Astrocyte (in vitro differentiated cells and primary cell): ENCODE measurements around the gene CCDC88B. TPM values are rescaled to one million over a fixed set of nuclear protein-coding genes. Genes with fewer than 3 reads are reported as not detected.

Source experiments
- DNase-seq: peaks from one replicate; pipeline ENCODE4 v3.0.0-alpha.2; 2010; ENCODE audit warnings: low read depth
- FAIRE-seq: peaks from 2 replicates; lab custom pipeline; 2011; peaks lifted over from hg19 to GRCh38; lab: Jason Lieb, UNC
- H2AFZ ChIP-seq: 2 replicates; pipeline ENCODE4 v1.6.0; 2012; ENCODE audit warnings: low read depth, low read length, inconsistent platforms
- H3K27ac ChIP-seq: 2 replicates; pipeline ENCODE4 v1.5.1; 2011; ENCODE audit warnings: low read depth, low read length, inconsistent platforms
- H3K27me3 ChIP-seq: 2 replicates; pipeline ENCODE4 v1.6.0; 2011; ENCODE audit warnings: low read length, inconsistent platforms; ENCODE audit not compliant: insufficient read depth
- H3K36me3 ChIP-seq: 2 replicates; pipeline ENCODE4 v1.5.1; 2011; ENCODE audit warnings: low read length, inconsistent platforms; ENCODE audit not compliant: insufficient read depth
- H3K4me1 ChIP-seq: 2 replicates; pipeline ENCODE4 v1.5.1; 2011; ENCODE audit warnings: low read length, inconsistent platforms; ENCODE audit not compliant: insufficient read depth
- H3K4me2 ChIP-seq: 2 replicates; pipeline ENCODE4 v1.6.0; 2012; ENCODE audit warnings: low read length, inconsistent platforms
- H3K4me3 ChIP-seq: 2 replicates; pipeline ENCODE4 v1.5.1; 2011; ENCODE audit warnings: low read depth, mild to moderate bottlenecking, low read length, inconsistent platforms; ENCODE audit not compliant: insufficient read depth
- H3K79me2 ChIP-seq: 2 replicates; pipeline ENCODE4 v1.6.0; 2012; ENCODE audit warnings: mild to moderate bottlenecking, low read length, inconsistent platforms; ENCODE audit not compliant: insufficient read depth
- H3K9ac ChIP-seq: 2 replicates; pipeline ENCODE4 v1.6.0; 2012; ENCODE audit warnings: mild to moderate bottlenecking, low read length, inconsistent platforms
- H3K9me3 ChIP-seq: 2 replicates; pipeline ENCODE4 v1.5.1; 2012; ENCODE audit warnings: low read depth, mild to moderate bottlenecking, low read length, inconsistent platforms; ENCODE audit not compliant: insufficient read depth
- H4K20me1 ChIP-seq: 2 replicates; pipeline ENCODE4 v1.6.0; 2012; ENCODE audit warnings: low read length, inconsistent platforms; ENCODE audit not compliant: insufficient read depth
- H3K27ac Mint-ChIP-seq: one replicate; pipeline ENCODE4 v1.8.0; 2021; ENCODE audit warnings: mild to moderate bottlenecking, mixed read lengths; ENCODE audit not compliant: unreplicated experiment
- H3K27me3 Mint-ChIP-seq: one replicate; pipeline ENCODE4 v1.8.0; 2021; ENCODE audit warnings: low read depth, mixed read lengths; ENCODE audit not compliant: unreplicated experiment
- H3K36me3 Mint-ChIP-seq: one replicate; pipeline ENCODE4 v1.8.0; 2021; ENCODE audit warnings: low read depth, mixed read lengths; ENCODE audit not compliant: unreplicated experiment
- H3K4me1 Mint-ChIP-seq: one replicate; pipeline ENCODE4 v1.8.0; 2021; ENCODE audit warnings: low read depth, mixed read lengths; ENCODE audit not compliant: unreplicated experiment
- H3K4me3 Mint-ChIP-seq: one replicate; pipeline ENCODE4 v1.8.0; 2021; ENCODE audit warnings: mild to moderate bottlenecking, moderate library complexity, mixed read lengths; ENCODE audit not compliant: unreplicated experiment
- H3K9me3 Mint-ChIP-seq: one replicate; pipeline ENCODE4 v1.8.0; 2021; ENCODE audit warnings: mild to moderate bottlenecking, mixed read lengths; ENCODE audit not compliant: unreplicated experiment
- EZH2 ChIP-seq: IDR thresholded peaks from 2 replicates; pipeline ENCODE4 v1.6.1; 2012; ENCODE audit warnings: mild to moderate bottlenecking, low read length, inconsistent platforms; ENCODE audit not compliant: insufficient read depth
- total RNA-seq: library from RNA; stranded (reverse); gene quantifications from 2 replicates; pipeline ENCODE4 v1.2.1, GENCODE V29; 2021
- TF ChIP-seq, protein P1 (sequence below): IDR thresholded peaks from 2 replicates; pipeline ENCODE4 v1.5.1; 2011; ENCODE audit warnings: low read depth, mild to moderate bottlenecking, inconsistent platforms, low read length, moderate library complexity; ENCODE audit not compliant: insufficient read depth

The CCDC88B gene
- total RNA-seq, 1 donor from 2014 or later: 1.2 TPM

DNA sequence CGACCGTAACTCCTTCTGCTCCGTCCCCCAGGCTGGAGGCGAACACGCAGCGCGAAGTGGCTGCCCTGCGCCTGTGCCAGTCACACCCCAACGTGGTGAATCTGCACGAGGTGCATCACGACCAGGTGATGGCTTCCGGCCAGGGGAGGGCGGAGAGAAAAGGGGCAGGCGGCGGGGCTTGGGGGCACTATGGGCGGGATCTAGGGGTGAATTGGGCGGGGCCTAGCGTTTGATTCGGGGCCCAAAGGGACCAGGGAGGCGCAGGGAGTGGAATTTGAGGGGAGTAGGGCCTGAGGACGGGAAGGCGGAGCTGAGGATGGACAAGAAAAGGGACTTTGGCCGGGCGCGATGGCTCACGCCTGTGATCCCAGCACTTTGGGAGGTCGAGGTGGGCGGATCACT, 28.7 kb downstream of the CCDC88B start:
- FAIRE-seq: no peak
- Histone ChIP-seq H2AFZ (no peak overlapping the region), H4K20me1 (peaks cover 9% of the 10 kb centered on the region), H3K27me3 (no peaks in the 10 kb centered on the region), H3K4me2 (no peak overlapping the region), H3K9me3 (no peaks in the 10 kb centered on the region), H3K9ac (no peak overlapping the region), H3K4me1 (no peaks in the 10 kb centered on the region), H3K4me3 (no peak overlapping the region), H3K79me2 (no peaks in the 10 kb centered on the region), H3K27ac (no peak overlapping the region), H3K36me3 (peaks cover 13% of the 10 kb centered on the region)
- TF ChIP-seq, protein P1, sequence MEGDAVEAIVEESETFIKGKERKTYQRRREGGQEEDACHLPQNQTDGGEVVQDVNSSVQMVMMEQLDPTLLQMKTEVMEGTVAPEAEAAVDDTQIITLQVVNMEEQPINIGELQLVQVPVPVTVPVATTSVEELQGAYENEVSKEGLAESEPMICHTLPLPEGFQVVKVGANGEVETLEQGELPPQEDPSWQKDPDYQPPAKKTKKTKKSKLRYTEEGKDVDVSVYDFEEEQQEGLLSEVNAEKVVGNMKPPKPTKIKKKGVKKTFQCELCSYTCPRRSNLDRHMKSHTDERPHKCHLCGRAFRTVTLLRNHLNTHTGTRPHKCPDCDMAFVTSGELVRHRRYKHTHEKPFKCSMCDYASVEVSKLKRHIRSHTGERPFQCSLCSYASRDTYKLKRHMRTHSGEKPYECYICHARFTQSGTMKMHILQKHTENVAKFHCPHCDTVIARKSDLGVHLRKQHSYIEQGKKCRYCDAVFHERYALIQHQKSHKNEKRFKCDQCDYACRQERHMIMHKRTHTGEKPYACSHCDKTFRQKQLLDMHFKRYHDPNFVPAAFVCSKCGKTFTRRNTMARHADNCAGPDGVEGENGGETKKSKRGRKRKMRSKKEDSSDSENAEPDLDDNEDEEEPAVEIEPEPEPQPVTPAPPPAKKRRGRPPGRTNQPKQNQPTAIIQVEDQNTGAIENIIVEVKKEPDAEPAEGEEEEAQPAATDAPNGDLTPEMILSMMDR: no peak
- no peak for TF ChIP-seq EZH2
- Mint-ChIP-seq H3K4me1 (no peaks in the 10 kb centered on the region), H3K27ac (no peak overlapping the region), H3K36me3 (peaks cover 17% of the 10 kb centered on the region), H3K27me3 (no peaks in the 10 kb centered on the region), H3K9me3 (no peaks in the 10 kb centered on the region), H3K4me3 (no peak overlapping the region)
- no peak for DNase-seq

DNA sequence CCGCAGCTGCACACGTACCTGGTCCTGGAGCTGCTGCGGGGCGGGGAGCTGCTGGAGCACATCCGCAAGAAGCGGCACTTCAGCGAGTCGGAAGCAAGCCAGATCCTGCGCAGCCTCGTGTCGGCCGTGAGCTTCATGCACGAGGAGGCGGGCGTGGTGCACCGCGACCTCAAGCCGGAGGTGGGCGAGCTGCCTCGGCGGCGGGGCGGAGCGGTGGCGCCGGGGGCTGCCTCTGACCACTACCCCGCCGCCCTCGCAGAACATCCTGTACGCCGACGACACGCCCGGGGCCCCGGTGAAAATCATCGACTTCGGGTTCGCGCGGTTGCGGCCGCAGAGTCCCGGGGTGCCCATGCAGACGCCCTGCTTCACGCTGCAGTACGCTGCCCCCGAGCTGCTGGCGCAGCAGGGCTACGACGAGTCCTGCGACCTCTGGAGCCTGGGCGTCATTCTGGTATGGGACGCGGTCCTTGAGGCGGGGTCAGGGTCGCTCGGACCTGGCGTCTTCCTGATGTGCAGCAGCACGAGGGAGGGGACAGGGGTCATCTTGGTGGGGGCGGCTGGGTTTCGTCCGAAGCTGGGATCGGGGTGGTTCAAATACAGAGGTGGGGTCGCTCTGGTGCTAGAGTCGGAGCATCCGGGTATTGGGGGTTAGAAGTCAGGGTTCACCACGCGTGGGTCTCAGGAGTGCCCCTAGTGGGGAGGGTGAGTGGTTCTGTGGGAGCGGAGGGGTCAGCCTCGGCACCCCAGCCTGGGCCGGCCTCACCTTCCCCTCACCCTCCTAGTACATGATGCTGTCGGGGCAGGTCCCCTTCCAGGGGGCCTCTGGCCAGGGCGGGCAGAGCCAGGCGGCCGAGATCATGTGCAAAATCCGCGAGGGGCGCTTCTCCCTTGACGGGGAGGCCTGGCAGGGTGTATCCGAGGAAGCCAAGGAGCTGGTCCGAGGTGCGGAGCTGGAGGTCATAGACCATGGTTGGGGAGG, 29.7 kb downstream of the CCDC88B start:
- Mint-ChIP-seq H3K27ac (no peak overlapping the region), H3K9me3 (no peaks in the 10 kb centered on the region), H3K4me1 (no peaks in the 10 kb centered on the region), H3K4me3 (no peak overlapping the region), H3K36me3 (peaks cover 19% of the 10 kb centered on the region), H3K27me3 (peaks cover 3% of the 10 kb centered on the region)
- no peak overlapping the region for H3K4me3 ChIP-seq
- no peak for TF ChIP-seq EZH2
- TF ChIP-seq, protein P1: no peak
- H4K20me1 ChIP-seq: peaks cover 9% of the 10 kb centered on the region
- no peaks in the 10 kb centered on the region for H3K9me3 ChIP-seq
- H3K4me2 ChIP-seq: no peak overlapping the region
- H3K36me3 ChIP-seq: peaks cover 5% of the 10 kb centered on the region
- H2AFZ ChIP-seq: no peak overlapping the region
- no peak overlapping the region for H3K9ac ChIP-seq
- no peak for FAIRE-seq
- DNase-seq: no peak
- no peaks in the 10 kb centered on the region for H3K27me3 ChIP-seq
- H3K27ac ChIP-seq: no peak overlapping the region
- H3K79me2 ChIP-seq: no peaks in the 10 kb centered on the region
- no peaks in the 10 kb centered on the region for H3K4me1 ChIP-seq

DNA sequence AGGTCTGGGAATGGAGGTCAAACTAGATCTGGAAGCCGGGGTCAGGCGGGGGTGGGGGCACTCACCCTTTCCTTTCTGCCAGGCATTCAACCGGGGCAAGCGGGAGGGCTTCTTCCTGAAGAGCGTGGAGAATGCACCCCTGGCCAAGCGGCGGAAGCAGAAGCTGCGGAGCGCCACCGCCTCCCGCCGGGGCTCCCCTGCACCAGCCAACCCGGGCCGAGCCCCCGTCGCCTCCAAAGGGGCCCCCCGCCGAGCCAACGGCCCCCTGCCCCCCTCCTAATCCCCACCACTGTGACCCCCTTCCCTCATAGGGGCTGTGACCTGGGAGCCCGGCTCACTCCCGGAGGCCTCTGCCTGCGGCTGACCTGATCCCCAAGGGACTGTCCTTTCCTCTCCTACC, 31.2 kb downstream of the CCDC88B start:
- H3K36me3 ChIP-seq: no peaks in the 10 kb centered on the region
- H2AFZ ChIP-seq: no peak overlapping the region
- H3K4me3 Mint-ChIP-seq: no peak overlapping the region
- H3K36me3 Mint-ChIP-seq: peaks cover 14% of the 10 kb centered on the region
- no peak for TF ChIP-seq EZH2
- TF ChIP-seq, protein P1: no peak
- no peak for DNase-seq
- peaks cover 6% of the 10 kb centered on the region for H4K20me1 ChIP-seq
- no peak overlapping the region for H3K4me3 ChIP-seq
- H3K79me2 ChIP-seq: no peaks in the 10 kb centered on the region
- no peak overlapping the region for H3K27ac ChIP-seq
- no peak for FAIRE-seq
- H3K9me3 Mint-ChIP-seq: no peaks in the 10 kb centered on the region
- H3K9ac ChIP-seq: no peak overlapping the region
- H3K27me3 ChIP-seq: no peaks in the 10 kb centered on the region
- H3K4me1 Mint-ChIP-seq: no peaks in the 10 kb centered on the region
- no peak overlapping the region for H3K27ac Mint-ChIP-seq
- no peaks in the 10 kb centered on the region for H3K9me3 ChIP-seq
- no peaks in the 10 kb centered on the region for H3K4me1 ChIP-seq
- no peak overlapping the region for H3K4me2 ChIP-seq
- H3K27me3 Mint-ChIP-seq: peaks cover 3% of the 10 kb centered on the region
